Muscle of arm (tissue), 12 donors: ENCODE data around the gene FKBP14. TPM values are rescaled to one million over a fixed set of nuclear protein-coding genes. Genes with fewer than 3 reads are reported as not detected.
A peak's percentile ranks its signal among the peaks of the same experiment; 100 is the strongest.

Experiments used
- DNase-seq: peaks from one replicate; pipeline ENCODE4 v3.0.0-alpha.2; 2013
- polyA plus RNA-seq, 12 donors: library from polyadenylated mRNA; unstranded; fragments of 120-200 nt; gene quantifications; one replicate each; pipeline ENCODE4 v1.2.1, GENCODE V29; 2013; ENCODE audit not compliant: insufficient read length in 12 of 12

FKBP14 gene
- polyA plus RNA-seq, 12 donors, result 22.8 to 55.6 (median 31.9) TPM; not detected in 1

GRCh38 chr7:29995652-29996051 lies 30.9 kb downstream of the FKBP14 start:
- DNase-seq, result no peak

GRCh38 chr7:29993140-29993539 lies 33.4 kb downstream of the FKBP14 start:
- DNase-seq, result no peak

GRCh38 chr7:29991937-29992336 lies 34.6 kb downstream of the FKBP14 start:
- DNase-seq, result no peak

GRCh38 chr7:29990931-29991330 lies 35.6 kb downstream of the FKBP14 start:
- DNase-seq, result no peak

GRCh38 chr7:29989257-29989995 lies 37.1 kb downstream of the FKBP14 start, which contains the start of gene SCRN1:
Gene SCRN1 (minus strand): TSS chr7:29989801. CDS start chr7:29969067, 20,734 bp downstream.
- DNase-seq, result peak; percentile 43

- peak; percentile 59 for DNase-seq
These were observed 37.9 kb downstream of the FKBP14 start for GRCh38 chr7:29988424-29989256.

- peak; percentile 32 for DNase-seq
These were observed 38.6 kb downstream of the FKBP14 start for GRCh38 chr7:29987811-29988317.

GRCh38 chr7:29987083-29987482 lies 39.4 kb downstream of the FKBP14 start:
- no peak for DNase-seq

GRCh38 chr7:29980151-29980550 lies 46.4 kb downstream of the FKBP14 start:
- no peak for DNase-seq

- DNase-seq, result no peak
These were observed 48.4 kb downstream of the FKBP14 start for GRCh38 chr7:29977886-29978651.

- peak; percentile 45 for DNase-seq
These were observed 49.7 kb downstream of the FKBP14 start for GRCh38 chr7:29976673-29977415.

- DNase-seq, result peak; percentile 31
These were observed 50.2 kb downstream of the FKBP14 start for GRCh38 chr7:29976266-29976665.

- DNase-seq, result no peak
These were observed 50.9 kb downstream of the FKBP14 start for GRCh38 chr7:29975561-29975960.

- DNase-seq, result no peak
These were observed 52.2 kb downstream of the FKBP14 start for GRCh38 chr7:29974286-29974685.

- DNase-seq, result no peak
These were observed 54.2 kb downstream of the FKBP14 start for GRCh38 chr7:29972315-29972669.

- no peak for DNase-seq
These were observed 54.8 kb downstream of the FKBP14 start for GRCh38 chr7:29971566-29972314.

- no peak for DNase-seq
These were observed 56.3 kb downstream of the FKBP14 start for GRCh38 chr7:29970158-29970557.

- DNase-seq, result no peak
These were observed 56.8 kb downstream of the FKBP14 start for GRCh38 chr7:29969738-29970137.

- no peak for DNase-seq
These were observed 57.7 kb downstream of the FKBP14 start for GRCh38 chr7:29968683-29969395.

- DNase-seq, result no peak
These were observed 61.5 kb downstream of the FKBP14 start for GRCh38 chr7:29965030-29965429.
